A549 (cell line): ENCODE data around the gene ATOX1. TPM values are rescaled to one million over a fixed set of nuclear protein-coding genes. Genes with fewer than 3 reads are reported as not detected.
A peak's percentile ranks its signal among the peaks of the same experiment; 100 is the strongest.

Experiments used
- ATAC-seq, 2 experiments: fragments of 200-7000 bp in 1 of 2; fragments of >200 bp in 1 of 2; cut with Nextera tagmentation in 1 of 2; cut with Tn5 transposase in 1 of 2; 3 replicates each; pipeline versions ENCODE4 v1.8.0 to v1.9.1; 2018 to 2020; ENCODE audit warnings: mild to moderate bottlenecking in 1 of 2, moderate library complexity in 1 of 2
- CTCF ChIA-PET: fragments of 300-600 bp; sonication (Branson Sonifier 250); formaldehyde crosslinking; extraction: SDS; loops from one replicate; lab custom pipeline; 2021; ENCODE audit warnings: antibody characterized with exemption, inconsistent platforms; lab: Yijun Ruan, JAX
- POLR2A ChIA-PET: fragments of 350-600 bp; formaldehyde crosslinking; extraction: SDS; loops from one replicate; lab custom pipeline; 2021; ENCODE audit warnings: antibody characterized with exemption, inconsistent platforms; lab: Yijun Ruan, JAX
- DNase-seq, 2 experiments: peaks; one replicate each; pipeline versions ENCODE4 v3.0.0 to v3.0.0-alpha.2; 2011 to 2016; ENCODE audit warnings: low read depth in 1 of 2, low spot score in 1 of 2
- FAIRE-seq: peaks from 2 replicates; lab custom pipeline; 2011; peaks lifted over from hg19 to GRCh38; lab: Jason Lieb, UNC
- H3K27ac ChIP-seq, 2 experiments: fragments of >200 bp; sonication (Bioruptor Twin); formaldehyde crosslinking; 3 replicates each; pipeline ENCODE4 v1.5.1; 2016 to 2017
- H3K4me1 ChIP-seq: fragments of >200 bp; sonication (Bioruptor Twin); formaldehyde crosslinking; 3 replicates; pipeline ENCODE4 v1.6.1; 2016
- H3K4me2 ChIP-seq: fragments of >200 bp; sonication (Bioruptor Twin); formaldehyde crosslinking; 3 replicates; pipeline ENCODE4 v1.6.1; 2016
- H3K4me3 ChIP-seq: fragments of >200 bp; sonication (Bioruptor Twin); formaldehyde crosslinking; 3 replicates; pipeline ENCODE4 v1.5.1; 2016
- H3K9me3 ChIP-seq: fragments of >200 bp; sonication (Bioruptor Twin); formaldehyde crosslinking; 3 replicates; pipeline ENCODE4 v1.6.1; 2016
- CBX8 ChIP-seq: fragments of 200-600 bp; sonication (generic); IDR thresholded peaks from 2 replicates; pipeline ENCODE4 v1.6.1; 2016
- CHD2 ChIP-seq: fragments of 150-350 bp; IDR thresholded peaks from 2 replicates; pipeline ENCODE4 v1.6.1; 2014; ENCODE audit warnings: low read length; ENCODE audit not compliant: partially characterized antibody
- FOSL2 ChIP-seq, 2 experiments: fragments of 450-650 bp in 1 of 2; fragments of >200 bp in 1 of 2; sonication (Bioruptor Twin) in 1 of 2; formaldehyde crosslinking; IDR thresholded peaks; 2 replicates each; pipeline versions ENCODE4 v1.5.0 to v1.6.1; 2016 to 2020; ENCODE audit warnings: mild to moderate bottlenecking in 1 of 2, moderate library complexity in 1 of 2
- HEYL ChIP-seq: fragments of 250-450 bp; sonication (Bioruptor Pico); IDR thresholded peaks from 2 replicates; pipeline ENCODE4 v1.8.0; 2021; ENCODE audit warnings: mild to moderate bottlenecking, moderate library complexity
- HMGXB4 ChIP-seq: fragments of 250-450 bp; sonication (Bioruptor Pico); IDR thresholded peaks from 2 replicates; pipeline ENCODE4 v1.5.0; 2021; ENCODE audit warnings: mild to moderate bottlenecking, moderate library complexity, borderline replicate concordance
- HOXA7 ChIP-seq: fragments of 250-450 bp; sonication (Bioruptor Pico); IDR thresholded peaks from 2 replicates; pipeline ENCODE4 v1.5.0; 2020; ENCODE audit warnings: mild to moderate bottlenecking, moderate library complexity
- HOXB13 ChIP-seq: fragments of 250-450 bp; sonication (Bioruptor Pico); IDR thresholded peaks from 2 replicates; pipeline ENCODE4 v1.5.0; 2020; ENCODE audit warnings: low read depth, mild to moderate bottlenecking, moderate library complexity
- JUN ChIP-seq, 2 experiments: fragments of >200 bp; sonication (Bioruptor Twin); formaldehyde crosslinking; IDR thresholded peaks; 2 replicates in 1 of 2; 3 replicates in 1 of 2; pipeline ENCODE4 v1.6.1; 2016 to 2017
- KDM1A ChIP-seq: fragments of 200-600 bp; sonication (generic); IDR thresholded peaks from 2 replicates; pipeline ENCODE4 v1.6.1; 2016; ENCODE audit warnings: low read depth, mild to moderate bottlenecking
- MAFK ChIP-seq: fragments of 450-650 bp; IDR thresholded peaks from 2 replicates; pipeline ENCODE4 v1.6.1; 2014; ENCODE audit not compliant: partially characterized antibody
- MAX ChIP-seq: IDR thresholded peaks from 2 replicates; pipeline ENCODE4 v1.6.1; 2012
- NFE2L2 ChIP-seq: fragments of 150-350 bp; conservative IDR thresholded peaks from 2 replicates; pipeline ENCODE4 v1.6.1; 2014; ENCODE audit warnings: low read length
- POLR2AphosphoS2 ChIP-seq: conservative IDR thresholded peaks from 2 replicates; pipeline ENCODE4 v1.6.1; 2012; ENCODE audit warnings: low read length, improper control_type of control experiment, inconsistent platforms
- RAD21 ChIP-seq, 2 experiments: fragments of >200 bp in 1 of 2; sonication (Bioruptor Twin) in 1 of 2; formaldehyde crosslinking in 1 of 2; IDR thresholded peaks in 1 of 2; conservative IDR thresholded peaks in 1 of 2; 2 replicates in 1 of 2; 3 replicates in 1 of 2; pipeline ENCODE4 v1.6.1; 2012 to 2018; ENCODE audit warnings: inconsistent platforms in 1 of 2
- RCOR1 ChIP-seq: fragments of 150-350 bp; IDR thresholded peaks from 2 replicates; pipeline ENCODE4 v1.6.1; 2014; ENCODE audit warnings: antibody characterized with exemption, low read length, low read depth
- SMC3 ChIP-seq: fragments of >200 bp; sonication (Bioruptor Twin); formaldehyde crosslinking; IDR thresholded peaks from 3 replicates; pipeline ENCODE4 v1.6.1; 2018; ENCODE audit warnings: inconsistent platforms
- TFCP2L1 ChIP-seq: fragments of 250-450 bp; sonication (Bioruptor Pico); IDR thresholded peaks from 2 replicates; pipeline ENCODE4 v1.5.0; 2021; ENCODE audit warnings: mild to moderate bottlenecking
- TP53 ChIP-seq: fragments of 250-450 bp; sonication (Bioruptor Pico); IDR thresholded peaks from 2 replicates; pipeline ENCODE4 v1.5.0; 2021; ENCODE audit warnings: mild to moderate bottlenecking, moderate library complexity
- ZC3H11A ChIP-seq: fragments of 450-650 bp; IDR thresholded peaks from 2 replicates; pipeline ENCODE4 v1.6.1; 2014; ENCODE audit warnings: antibody characterized with exemption, mild to moderate bottlenecking
- ZFP36 ChIP-seq: fragments of 450-650 bp; IDR thresholded peaks from 2 replicates; pipeline ENCODE4 v1.6.1; 2014; ENCODE audit warnings: borderline replicate concordance; ENCODE audit not compliant: partially characterized antibody
- ZNF302 ChIP-seq: fragments of 250-450 bp; sonication (Bioruptor Pico); IDR thresholded peaks from 2 replicates; pipeline ENCODE4 v1.9.0; 2021; ENCODE audit warnings: inconsistent platforms, mild to moderate bottlenecking, moderate library complexity
- ZSCAN20 ChIP-seq: fragments of 250-450 bp; sonication (Bioruptor Pico); IDR thresholded peaks from 2 replicates; pipeline ENCODE4 v1.8.0; 2022; ENCODE audit warnings: mild to moderate bottlenecking, moderate library complexity
- whole genome bisulfite sequencing: methylation state at CpG from one replicate; pipeline ENCODE4 v1.1.6; 2017; ENCODE audit errors: missing lambda C conversion rate; 5-methylcytosine and 5-hydroxymethylcytosine counted together
- polyA plus RNA-seq, 4 experiments: library from polyadenylated mRNA; depleted of rRNA in 3 of 4; stranded (reverse); fragments of >200 nt; fragmentation: RNase III in 1 of 4; extraction: RNeasy Plus Mini Kit Qiagen cat#74134 plus additional on column Dnase treatment in 1 of 4; gene quantifications; 2 replicates in 3 of 4; 3 replicates in 1 of 4; pipeline ENCODE4 v1.2.3, GENCODE V29; 2011 to 2017
- TF ChIP-seq, protein P1 (sequence below): fragments of 200-600 bp; sonication (generic); IDR thresholded peaks from 2 replicates; pipeline ENCODE4 v1.6.1; 2016; ENCODE audit warnings: antibody characterized with exemption, mild to moderate bottlenecking, moderate library complexity
- TF ChIP-seq, protein P2 (sequence below): IDR thresholded peaks from 2 replicates; pipeline ENCODE4 v1.6.1; 2012
- TF ChIP-seq, protein P3 (sequence below): fragments of >200 bp; sonication (Bioruptor Twin); formaldehyde crosslinking; IDR thresholded peaks from 3 replicates; pipeline ENCODE4 v1.5.1; 2016

ATOX1 gene
- polyA plus RNA-seq, 2 of the 4 experiments (the other 2 are of a cell fraction) = 58.1 to 218 TPM

DNA sequence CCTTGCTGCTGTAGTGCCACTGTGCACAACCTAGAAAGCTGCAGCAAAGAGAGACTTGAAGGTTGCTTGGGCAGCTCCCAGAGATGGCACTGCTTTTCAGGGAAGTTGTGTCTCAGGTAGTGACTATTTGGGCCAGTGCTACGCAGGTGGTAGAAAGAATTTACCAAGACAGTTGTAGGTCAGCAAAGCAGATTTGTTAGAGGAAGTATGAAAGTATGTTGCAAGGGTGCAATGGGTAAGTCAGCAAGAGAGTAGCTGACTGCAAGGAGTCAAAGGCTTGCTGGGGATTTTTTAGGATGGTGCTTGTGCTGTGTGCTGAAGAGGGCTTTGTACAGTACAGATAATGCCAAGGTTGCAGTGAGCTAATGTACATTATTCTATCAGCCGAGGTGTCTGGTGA lies 38.2 kb downstream of the ATOX1 start:
- ATAC-seq (no peak), DNase-seq (no peak), FAIRE-seq (no peak)
- CTCF ChIA-PET = interaction anchor here (1.1 to 9.4 kb wide), 6 partner anchors 16 to 219 kb away, joined by 3 to 65 read pairs (median 4); no protein-coding TSS in a partner anchor
- peak overlapping the region in 1 of 2 experiments; percentile 66; a peak in 3 of 6 replicates for H3K27ac ChIP-seq
- TF ChIP-seq HOXB13 (CRISPR knock-in tag) (no peak), POLR2AphosphoS2 (no peak), ZSCAN20 (CRISPR knock-in tag) (no peak), NFE2L2 (no peak), CHD2 (no peak), CBX8 (no peak), FOSL2 (IDR thresholded peaks at IDR 0.05) (no peak), FOSL2 (CRISPR knock-in tag; IDR thresholded peaks at IDR 0.05) (no peak), HMGXB4 (CRISPR knock-in tag) (no peak), HOXA7 (no peak), MAFK (no peak)
- TF ChIP-seq, protein P1, sequence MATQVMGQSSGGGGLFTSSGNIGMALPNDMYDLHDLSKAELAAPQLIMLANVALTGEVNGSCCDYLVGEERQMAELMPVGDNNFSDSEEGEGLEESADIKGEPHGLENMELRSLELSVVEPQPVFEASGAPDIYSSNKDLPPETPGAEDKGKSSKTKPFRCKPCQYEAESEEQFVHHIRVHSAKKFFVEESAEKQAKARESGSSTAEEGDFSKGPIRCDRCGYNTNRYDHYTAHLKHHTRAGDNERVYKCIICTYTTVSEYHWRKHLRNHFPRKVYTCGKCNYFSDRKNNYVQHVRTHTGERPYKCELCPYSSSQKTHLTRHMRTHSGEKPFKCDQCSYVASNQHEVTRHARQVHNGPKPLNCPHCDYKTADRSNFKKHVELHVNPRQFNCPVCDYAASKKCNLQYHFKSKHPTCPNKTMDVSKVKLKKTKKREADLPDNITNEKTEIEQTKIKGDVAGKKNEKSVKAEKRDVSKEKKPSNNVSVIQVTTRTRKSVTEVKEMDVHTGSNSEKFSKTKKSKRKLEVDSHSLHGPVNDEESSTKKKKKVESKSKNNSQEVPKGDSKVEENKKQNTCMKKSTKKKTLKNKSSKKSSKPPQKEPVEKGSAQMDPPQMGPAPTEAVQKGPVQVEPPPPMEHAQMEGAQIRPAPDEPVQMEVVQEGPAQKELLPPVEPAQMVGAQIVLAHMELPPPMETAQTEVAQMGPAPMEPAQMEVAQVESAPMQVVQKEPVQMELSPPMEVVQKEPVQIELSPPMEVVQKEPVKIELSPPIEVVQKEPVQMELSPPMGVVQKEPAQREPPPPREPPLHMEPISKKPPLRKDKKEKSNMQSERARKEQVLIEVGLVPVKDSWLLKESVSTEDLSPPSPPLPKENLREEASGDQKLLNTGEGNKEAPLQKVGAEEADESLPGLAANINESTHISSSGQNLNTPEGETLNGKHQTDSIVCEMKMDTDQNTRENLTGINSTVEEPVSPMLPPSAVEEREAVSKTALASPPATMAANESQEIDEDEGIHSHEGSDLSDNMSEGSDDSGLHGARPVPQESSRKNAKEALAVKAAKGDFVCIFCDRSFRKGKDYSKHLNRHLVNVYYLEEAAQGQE = no peak
- TF ChIP-seq, protein P2, sequence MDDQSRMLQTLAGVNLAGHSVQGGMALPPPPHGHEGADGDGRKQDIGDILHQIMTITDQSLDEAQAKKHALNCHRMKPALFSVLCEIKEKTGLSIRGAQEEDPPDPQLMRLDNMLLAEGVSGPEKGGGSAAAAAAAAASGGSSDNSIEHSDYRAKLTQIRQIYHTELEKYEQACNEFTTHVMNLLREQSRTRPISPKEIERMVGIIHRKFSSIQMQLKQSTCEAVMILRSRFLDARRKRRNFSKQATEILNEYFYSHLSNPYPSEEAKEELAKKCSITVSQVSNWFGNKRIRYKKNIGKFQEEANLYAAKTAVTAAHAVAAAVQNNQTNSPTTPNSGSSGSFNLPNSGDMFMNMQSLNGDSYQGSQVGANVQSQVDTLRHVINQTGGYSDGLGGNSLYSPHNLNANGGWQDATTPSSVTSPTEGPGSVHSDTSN = no peak
- no peaks in the 10 kb centered on the region for H3K9me3 ChIP-seq
- H3K4me1 ChIP-seq = peaks cover 12% of the 10 kb centered on the region; the same call in 2 of the 3 replicates
- 73% methylated on average over 2 of the region's 2 CpGs for WGBS
- H3K4me3 ChIP-seq = no peak overlapping the region
- no peak overlapping the region for H3K4me2 ChIP-seq
- POLR2A ChIA-PET = interaction anchor here (0.6 kb wide), 1 partner anchor 20 kb away, joined by 3 read pairs; no protein-coding TSS in a partner anchor

DNA sequence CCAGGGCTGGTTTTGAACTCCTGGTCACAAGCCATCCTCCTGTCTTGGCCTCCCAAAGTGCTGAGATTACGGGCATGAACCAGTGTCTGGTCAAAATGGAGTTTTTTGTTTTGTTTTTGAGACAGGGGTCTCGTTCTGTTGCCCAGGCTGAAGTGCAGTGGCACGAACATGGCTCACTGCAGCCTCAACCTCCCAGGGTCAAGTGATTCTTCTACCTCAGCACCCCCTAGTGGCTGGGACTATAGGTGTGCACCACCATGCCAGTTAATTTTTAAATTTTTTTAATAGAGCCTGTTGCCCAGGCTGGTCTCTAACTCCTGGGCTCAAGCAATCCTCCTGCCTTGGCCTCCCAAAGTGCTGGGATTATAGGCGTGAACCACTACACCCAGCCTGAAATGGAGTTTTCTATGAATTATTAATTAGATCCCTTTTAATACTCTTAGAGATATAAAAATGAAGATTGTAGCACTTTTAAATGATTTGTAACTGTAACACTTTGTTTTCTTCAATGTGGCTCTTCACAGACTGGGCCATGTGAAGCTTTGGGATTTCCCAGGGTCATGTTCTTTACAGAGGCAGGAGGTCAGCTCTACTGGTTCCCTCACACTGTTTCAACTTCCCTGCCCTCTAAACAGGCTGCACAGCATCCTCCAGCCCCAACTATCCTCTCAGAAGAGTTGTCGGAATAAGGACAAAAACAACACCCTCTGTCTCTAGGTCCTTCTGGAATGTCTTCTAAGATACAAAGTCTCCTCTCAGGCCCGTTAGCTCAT lies 39.0 kb downstream of the ATOX1 start:
- H3K4me3 ChIP-seq = no peak overlapping the region
- no peaks in the 10 kb centered on the region for H3K9me3 ChIP-seq
- H3K4me2 ChIP-seq = no peak overlapping the region
- ChIA-PET POLR2A (no interaction called here), CTCF (interaction anchor here (0.6 to 9.4 kb wide), 12 partner anchors 14 to 218 kb away, joined by 3 to 65 read pairs (median 6); no protein-coding TSS in a partner anchor)
- DNase-seq (peak in 1 of 2 experiments; percentile 33), FAIRE-seq (no peak), ATAC-seq (peak in 1 of 2 experiments; percentile 76; a peak in 3 of 6 replicates)
- WGBS = 70% methylated on average over 6 of the region's 6 CpGs
- peak overlapping the region in 1 of 2 experiments; percentile 66; a peak in 3 of 6 replicates for H3K27ac ChIP-seq
- H3K4me1 ChIP-seq = peaks cover 12% of the 10 kb centered on the region; the same call in 2 of the 3 replicates
- TF ChIP-seq FOSL2 (IDR thresholded peaks at IDR 0.05) = no peak
- no peak for TF ChIP-seq FOSL2 (CRISPR knock-in tag; IDR thresholded peaks at IDR 0.05)
- no peak for TF ChIP-seq MAFK
- no peak for TF ChIP-seq ZC3H11A
- no peak for TF ChIP-seq NFE2L2
- no peak for TF ChIP-seq TP53
- no peak for TF ChIP-seq ZFP36
- TF ChIP-seq MAX = no peak
- TF ChIP-seq KDM1A = no peak
- TF ChIP-seq SMC3 = peak; percentile 49; the same call in 2 of the 3 replicates
- no peak for TF ChIP-seq TFCP2L1 (CRISPR knock-in tag)
- TF ChIP-seq HEYL (CRISPR knock-in tag) = no peak
- no peak for TF ChIP-seq JUN (IDR thresholded peaks at IDR 0.05)
- TF ChIP-seq RCOR1 = no peak
- TF ChIP-seq ZNF302 (CRISPR knock-in tag) = no peak
- TF ChIP-seq, protein P2 = no peak
- TF ChIP-seq, protein P3, sequence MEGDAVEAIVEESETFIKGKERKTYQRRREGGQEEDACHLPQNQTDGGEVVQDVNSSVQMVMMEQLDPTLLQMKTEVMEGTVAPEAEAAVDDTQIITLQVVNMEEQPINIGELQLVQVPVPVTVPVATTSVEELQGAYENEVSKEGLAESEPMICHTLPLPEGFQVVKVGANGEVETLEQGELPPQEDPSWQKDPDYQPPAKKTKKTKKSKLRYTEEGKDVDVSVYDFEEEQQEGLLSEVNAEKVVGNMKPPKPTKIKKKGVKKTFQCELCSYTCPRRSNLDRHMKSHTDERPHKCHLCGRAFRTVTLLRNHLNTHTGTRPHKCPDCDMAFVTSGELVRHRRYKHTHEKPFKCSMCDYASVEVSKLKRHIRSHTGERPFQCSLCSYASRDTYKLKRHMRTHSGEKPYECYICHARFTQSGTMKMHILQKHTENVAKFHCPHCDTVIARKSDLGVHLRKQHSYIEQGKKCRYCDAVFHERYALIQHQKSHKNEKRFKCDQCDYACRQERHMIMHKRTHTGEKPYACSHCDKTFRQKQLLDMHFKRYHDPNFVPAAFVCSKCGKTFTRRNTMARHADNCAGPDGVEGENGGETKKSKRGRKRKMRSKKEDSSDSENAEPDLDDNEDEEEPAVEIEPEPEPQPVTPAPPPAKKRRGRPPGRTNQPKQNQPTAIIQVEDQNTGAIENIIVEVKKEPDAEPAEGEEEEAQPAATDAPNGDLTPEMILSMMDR = peak; percentile 40
- no peak for TF ChIP-seq CBX8
- TF ChIP-seq RAD21 (conservative IDR thresholded peaks at IDR 0.05 in 1 of 2, IDR thresholded peaks at IDR 0.05 in 1 of 2) = peak; percentile 57 to 59
